ENCODE measurements around the gene CCDC89.

Gene CCDC89

DNA sequence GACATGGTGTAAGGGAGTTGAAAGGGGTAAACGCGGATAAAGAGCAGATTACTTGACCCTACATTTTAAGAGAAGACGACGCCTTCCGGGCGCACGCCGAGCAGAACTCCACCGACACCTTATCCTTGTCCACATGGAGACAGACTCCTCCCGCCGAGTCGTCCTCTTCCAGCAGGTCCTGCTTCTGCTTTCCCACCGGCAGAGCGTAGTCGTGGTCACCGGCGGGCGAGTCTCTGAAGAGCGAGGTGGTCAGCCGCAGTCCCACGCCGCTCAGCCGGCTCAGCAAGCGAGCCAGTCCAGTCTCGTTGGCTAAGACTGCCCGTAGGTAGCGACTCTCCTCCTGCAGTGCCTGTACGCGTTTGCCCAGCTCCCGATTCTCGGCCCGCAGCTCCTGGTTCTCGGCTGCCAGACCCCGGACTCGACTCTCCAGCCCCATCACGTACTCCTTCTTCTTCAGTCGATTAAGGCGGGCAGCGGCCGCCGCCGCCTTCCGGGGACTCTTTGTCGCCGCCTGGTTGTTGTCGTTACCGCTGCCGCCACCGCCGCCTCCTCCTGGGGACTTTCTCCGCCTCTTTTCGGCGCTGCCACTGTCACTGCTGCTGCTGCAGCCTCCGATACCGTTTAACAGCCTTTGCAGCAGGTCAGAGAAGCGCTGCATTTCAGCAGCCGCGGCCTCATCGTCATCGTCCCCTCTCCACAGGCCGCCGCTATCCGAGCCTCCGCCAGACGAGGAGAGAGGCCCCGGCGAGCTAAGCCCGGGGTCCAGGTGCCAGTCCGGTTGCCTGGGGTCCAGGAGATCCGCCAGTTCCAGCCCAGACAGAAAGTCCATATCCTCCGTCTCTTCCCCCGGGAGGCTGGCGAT, 22.0 kb downstream of the CCDC89 start:
- peak overlapping the region; percentile 74 for H3K4me2 ChIP-seq (ENCODE audit: low read depth, low read length, poor library complexity, severe bottlenecking)
- TF ChIP-seq CTCF (IDR thresholded peaks at IDR 0.05; ENCODE audit: insufficient read depth, low read length, poor library complexity, severe bottlenecking) (peak; percentile 33), EZH2phosphoT487 (conservative IDR thresholded peaks at IDR 0.05; ENCODE audit: low read length) (no peak)
- H3K36me3 ChIP-seq (ENCODE audit: low read length): peaks cover 42% of the 10 kb centered on the region
- peak overlapping the region; percentile 82 for H2AFZ ChIP-seq (ENCODE audit: low read depth, low read length, severe bottlenecking)
- peak overlapping the region; percentile 100 for H3K9ac ChIP-seq (ENCODE audit: low read length)
- H4K20me1 ChIP-seq (ENCODE audit: low read depth, low read length): peaks cover 47% of the 10 kb centered on the region
- peaks cover 59% of the 10 kb centered on the region for H3K79me2 ChIP-seq (ENCODE audit: insufficient read depth, low read length)
- no peaks in the 10 kb centered on the region for H3K9me2 ChIP-seq (replicated peaks; ENCODE audit: insufficient read depth, low read length)
- H3K9me3 ChIP-seq (ENCODE audit: insufficient read depth, low read length): no peaks in the 10 kb centered on the region
- peak overlapping the region; percentile 90 for H3K27ac ChIP-seq (ENCODE audit: low read depth, low read length)
- peak overlapping the region; percentile 61 for H3K4me3 ChIP-seq (ENCODE audit: insufficient read depth, low read length, poor library complexity, severe bottlenecking)
- peaks cover 15% of the 10 kb centered on the region for H3F3A ChIP-seq (ENCODE audit: insufficient read depth)
- no peaks in the 10 kb centered on the region for H3K27me3 ChIP-seq (ENCODE audit: low read length)

DNA sequence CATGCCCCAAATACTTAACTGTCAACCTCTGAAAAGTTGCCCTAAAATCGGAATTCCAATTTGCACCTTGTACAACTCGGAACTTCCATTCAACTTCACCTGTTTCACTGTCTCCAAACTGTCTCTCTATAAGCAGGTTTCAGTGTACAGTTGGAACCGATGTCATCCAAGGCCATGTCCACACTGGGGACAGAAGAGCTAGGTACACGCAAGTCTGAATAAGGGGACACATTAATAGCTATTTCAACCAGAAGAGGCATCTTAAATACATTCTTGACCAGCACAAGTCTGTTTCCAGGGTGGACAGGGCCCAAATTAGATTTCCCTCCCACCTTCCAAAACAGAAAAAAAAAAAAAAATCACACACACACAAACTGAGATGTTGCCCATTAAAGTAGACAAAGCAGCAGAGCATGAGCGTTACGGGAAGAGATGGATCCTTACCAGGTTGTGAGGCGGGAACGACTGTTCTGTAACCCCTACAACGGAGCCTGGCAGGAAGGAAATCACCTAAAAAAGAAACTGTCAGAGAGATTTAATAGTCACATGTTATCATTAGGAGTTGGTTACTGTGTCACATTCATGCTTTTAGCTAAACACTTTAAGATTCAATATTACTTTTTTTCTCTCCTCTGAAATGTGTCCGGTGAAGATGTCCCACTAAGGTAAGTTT, 22.8 kb downstream of the CCDC89 start:
- Histone ChIP-seq H3K9me3 (ENCODE audit: insufficient read depth, low read length) (no peaks in the 10 kb centered on the region), H2AFZ (ENCODE audit: low read depth, low read length, severe bottlenecking) (no peak overlapping the region), H3K79me2 (ENCODE audit: insufficient read depth, low read length) (peaks cover 66% of the 10 kb centered on the region), H3K36me3 (ENCODE audit: low read length) (peaks cover 50% of the 10 kb centered on the region), H3K9me2 (replicated peaks; ENCODE audit: insufficient read depth, low read length) (no peaks in the 10 kb centered on the region), H4K20me1 (ENCODE audit: low read depth, low read length) (peaks cover 55% of the 10 kb centered on the region), H3K27ac (ENCODE audit: low read depth, low read length) (peak overlapping the region; percentile 90), H3K27me3 (ENCODE audit: low read length) (no peaks in the 10 kb centered on the region), H3F3A (ENCODE audit: insufficient read depth) (peaks cover 22% of the 10 kb centered on the region), H3K4me2 (ENCODE audit: low read depth, low read length, poor library complexity, severe bottlenecking) (peak overlapping the region; percentile 74), H3K9ac (ENCODE audit: low read length) (peak overlapping the region; percentile 100), H3K4me3 (ENCODE audit: insufficient read depth, low read length, poor library complexity, severe bottlenecking) (peak overlapping the region; percentile 61)
- TF ChIP-seq CTCF (IDR thresholded peaks at IDR 0.05; ENCODE audit: insufficient read depth, low read length, poor library complexity, severe bottlenecking) (no peak), EZH2phosphoT487 (conservative IDR thresholded peaks at IDR 0.05; ENCODE audit: low read length) (no peak)

- H3K36me3 ChIP-seq (ENCODE audit: low read length): peaks cover 61% of the 10 kb centered on the region
- peak overlapping the region; percentile 61 for H3K4me3 ChIP-seq (ENCODE audit: insufficient read depth, low read length, poor library complexity, severe bottlenecking)
- peaks cover 32% of the 10 kb centered on the region for H3F3A ChIP-seq (ENCODE audit: insufficient read depth)
- no peak overlapping the region for H2AFZ ChIP-seq (ENCODE audit: low read depth, low read length, severe bottlenecking)
- TF ChIP-seq CTCF (IDR thresholded peaks at IDR 0.05; ENCODE audit: insufficient read depth, low read length, poor library complexity, severe bottlenecking) (no peak), EZH2phosphoT487 (conservative IDR thresholded peaks at IDR 0.05; ENCODE audit: low read length) (no peak)
- H3K9ac ChIP-seq (ENCODE audit: low read length): peak overlapping the region; percentile 100
- H3K27ac ChIP-seq (ENCODE audit: low read depth, low read length): no peak overlapping the region
- no peaks in the 10 kb centered on the region for H3K9me3 ChIP-seq (ENCODE audit: insufficient read depth, low read length)
- no peaks in the 10 kb centered on the region for H3K9me2 ChIP-seq (replicated peaks; ENCODE audit: insufficient read depth, low read length)
- no peaks in the 10 kb centered on the region for H3K27me3 ChIP-seq (ENCODE audit: low read length)
- peak overlapping the region; percentile 74 for H3K4me2 ChIP-seq (ENCODE audit: low read depth, low read length, poor library complexity, severe bottlenecking)
- H4K20me1 ChIP-seq (ENCODE audit: low read depth, low read length): peaks cover 62% of the 10 kb centered on the region
- H3K79me2 ChIP-seq (ENCODE audit: insufficient read depth, low read length): peaks cover 76% of the 10 kb centered on the region
These were observed 23.9 kb downstream of the CCDC89 start for GRCh38 chr11:85661972-85662664.
